Hindlimb muscle (tissue), 1 donor: Measurements from ENCODE around the gene ADGRG4. TPM values are rescaled to one million over a fixed set of nuclear protein-coding genes. Genes with fewer than 3 reads are reported as not detected.
"Not testable (repeated sequence)": the region's sequence is repeated elsewhere in the genome, so short reads cannot be mapped to it uniquely, and the experiment has no call there.

Source experiments
- DNase-seq: peaks from one replicate; pipeline ENCODE4 v3.0.0-alpha.2; 2013
- polyA plus RNA-seq: library from polyadenylated mRNA; unstranded; fragments of 120-200 nt; gene quantifications from one replicate; pipeline ENCODE4 v1.2.1, GENCODE V29; 2013; ENCODE audit not compliant: insufficient read length

Gene ADGRG4
- polyA plus RNA-seq, 1 donor: not detected

DNA sequence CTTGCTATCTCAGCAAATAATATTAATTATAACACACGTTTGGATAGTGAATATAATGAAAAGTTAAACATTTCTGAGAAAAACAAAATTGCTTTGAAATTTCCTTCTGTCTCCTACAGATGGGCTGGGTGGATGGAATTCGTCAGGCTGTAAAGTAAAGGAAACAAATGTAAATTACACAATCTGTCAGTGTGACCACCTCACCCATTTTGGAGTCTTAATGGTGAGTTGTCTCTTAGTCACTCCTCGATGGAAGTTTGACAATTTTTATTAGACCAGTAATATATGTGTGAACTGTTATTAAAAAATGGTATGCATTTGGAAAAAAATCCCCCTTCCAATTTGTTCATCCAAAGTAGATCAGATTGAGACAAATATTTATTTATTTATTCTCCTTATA lies 94.5 kb downstream of the ADGRG4 start:
- no peak for DNase-seq

DNA sequence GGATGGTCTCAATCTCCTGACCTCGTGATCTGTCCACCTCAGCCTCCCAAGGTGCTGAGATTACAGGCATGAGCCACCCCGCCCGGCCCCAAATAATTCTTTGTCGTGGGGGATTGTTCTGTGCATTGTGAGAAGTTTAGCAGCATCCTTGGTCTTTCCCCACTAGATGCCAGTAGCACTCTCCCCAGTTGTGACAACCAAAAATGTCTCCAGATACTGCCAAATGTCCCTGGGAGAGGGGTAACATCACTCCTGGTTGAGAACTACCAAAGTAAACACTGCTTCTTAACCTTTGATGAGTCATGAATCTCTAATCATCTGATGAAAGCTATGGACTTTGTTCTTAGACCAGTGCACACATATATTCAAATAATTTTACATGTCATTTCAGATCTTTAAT lies 96.2 kb downstream of the ADGRG4 start:
- no peak for DNase-seq

DNA sequence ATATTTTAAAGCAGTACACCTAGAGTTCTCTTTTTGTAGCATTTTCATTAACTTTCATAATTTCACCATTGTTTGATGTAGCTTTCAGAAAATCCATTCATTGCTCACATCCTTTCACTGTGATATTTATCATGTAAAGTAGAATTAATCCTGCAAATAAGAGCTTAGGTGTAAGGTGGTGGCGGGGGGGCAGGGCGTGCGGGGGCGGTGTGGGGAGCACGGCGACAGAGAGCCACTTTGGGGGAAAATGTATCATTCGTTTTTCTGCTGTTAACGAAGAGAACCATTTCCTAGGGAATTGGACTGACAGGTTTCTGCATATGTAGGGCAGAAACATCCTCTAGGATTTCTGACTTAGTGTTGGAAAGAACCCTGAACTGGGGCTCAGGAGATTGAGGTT lies 104.4 kb downstream of the ADGRG4 start:
- no peak for DNase-seq

DNA sequence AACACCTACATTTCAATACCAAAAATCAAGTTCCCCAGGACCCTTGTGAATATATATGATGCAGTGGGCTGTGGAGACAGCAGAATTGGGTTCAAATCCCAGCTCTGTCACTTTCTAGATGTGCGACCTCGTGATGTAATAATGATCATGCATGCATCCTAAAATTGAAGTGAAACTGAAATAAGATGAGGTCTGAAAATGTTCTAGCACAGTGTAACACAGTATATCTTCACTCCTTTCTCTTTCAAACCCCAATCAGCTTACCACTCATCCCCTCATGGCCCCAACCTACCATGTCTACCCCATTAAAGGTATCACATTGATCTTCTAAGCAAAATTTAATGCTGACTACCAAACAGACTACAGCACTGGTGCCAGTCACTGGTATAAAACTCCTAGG lies 117.0 kb downstream of the ADGRG4 start:
- DNase-seq: no peak

DNA sequence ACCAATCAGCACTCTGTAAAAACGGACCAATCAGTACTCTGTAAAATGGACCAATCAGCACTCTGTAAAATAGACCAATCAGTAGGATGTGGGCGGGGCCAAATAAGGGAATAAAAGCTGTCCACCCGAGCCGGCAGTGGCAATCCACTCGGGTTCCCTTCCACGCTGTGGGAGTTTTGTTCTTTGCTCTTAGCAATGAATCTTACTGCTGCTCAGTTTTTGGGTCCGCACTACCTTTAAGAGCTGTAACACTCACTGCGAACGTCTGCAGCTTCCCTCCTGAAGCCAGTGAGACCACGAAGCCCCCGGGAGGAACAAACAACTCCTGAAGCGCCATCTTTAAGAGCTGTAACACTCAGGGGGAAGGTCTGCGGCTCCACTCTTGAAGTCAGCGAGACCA lies 120.6 kb downstream of the ADGRG4 start:
- DNase-seq: no peak

DNA sequence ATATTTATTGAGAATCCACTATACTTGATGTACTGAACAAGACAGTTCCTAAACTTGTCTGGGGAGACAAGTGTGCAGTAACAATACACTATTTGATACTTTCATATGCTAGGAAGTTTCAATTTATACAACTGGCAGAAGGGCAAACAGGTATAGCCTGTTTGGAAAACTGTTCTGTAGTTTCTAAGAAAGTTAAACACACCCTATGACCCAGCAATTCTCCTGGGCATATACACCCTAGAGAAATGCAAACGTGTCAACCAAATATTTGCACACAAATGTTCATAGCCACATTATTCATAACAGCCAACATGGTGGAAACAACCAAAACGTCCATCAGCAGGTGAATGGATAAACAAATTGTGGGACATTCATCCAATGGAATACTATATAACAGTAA lies 123.0 kb downstream of the ADGRG4 start:
- DNase-seq: no peak

DNA sequence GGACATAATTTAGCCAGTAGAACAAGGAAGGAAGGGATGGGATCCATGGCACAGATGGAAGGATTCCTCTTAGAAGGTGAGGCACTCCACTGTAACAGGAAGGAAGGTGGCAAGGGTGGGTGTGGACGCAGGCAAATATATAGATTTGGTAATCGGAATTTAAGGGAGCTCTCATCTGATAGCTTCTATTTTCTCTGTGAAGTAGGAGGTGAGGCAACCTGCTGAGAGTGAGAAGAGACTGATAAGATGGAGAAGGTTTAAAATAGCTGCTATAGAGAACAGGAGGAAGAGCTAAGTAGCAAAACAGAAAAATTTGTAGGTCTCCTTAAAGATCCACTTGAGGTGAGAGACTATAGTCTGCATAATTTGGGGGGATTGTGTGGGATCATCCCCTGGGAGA lies 125.2 kb downstream of the ADGRG4 start:
- DNase-seq: no peak

DNA sequence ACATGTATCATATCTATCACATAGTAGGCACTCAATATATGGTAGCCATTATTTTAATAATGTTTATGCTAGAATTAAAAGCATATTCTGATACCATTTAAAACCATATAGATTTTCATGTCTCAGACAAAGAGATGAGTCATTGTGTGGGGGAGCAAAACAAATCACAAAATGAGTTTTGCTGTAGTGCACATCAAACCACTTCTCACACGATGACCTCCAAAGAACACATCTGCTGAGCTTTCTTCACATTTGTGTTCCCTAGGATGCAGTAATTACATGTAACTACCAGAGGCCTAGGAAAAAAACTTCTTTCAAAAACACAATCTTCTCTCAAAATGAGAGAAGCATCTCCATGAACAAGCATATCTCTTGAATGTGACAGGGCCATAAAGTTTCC lies 130.9 kb downstream of the ADGRG4 start:
- no peak for DNase-seq

DNA sequence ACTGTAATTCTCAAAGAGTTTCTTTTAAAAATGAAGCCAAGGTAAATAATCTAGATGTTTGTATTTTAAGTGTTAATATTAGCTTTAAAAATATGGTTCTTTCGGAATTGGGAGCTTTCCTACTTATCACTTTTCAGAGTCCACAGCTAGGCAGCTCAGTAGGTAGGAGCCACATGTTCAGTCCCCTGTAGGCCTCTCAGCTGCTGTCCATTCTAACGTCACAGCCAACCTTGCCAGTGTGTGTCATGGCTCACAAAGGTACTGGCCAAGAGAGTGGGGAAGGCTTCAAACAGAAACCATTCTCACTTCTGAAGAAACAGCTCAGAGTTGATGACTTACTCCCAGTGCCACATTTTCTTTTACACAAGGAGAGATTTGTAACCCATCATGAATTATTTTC lies 137.0 kb downstream of the ADGRG4 start:
- DNase-seq: no peak

DNA sequence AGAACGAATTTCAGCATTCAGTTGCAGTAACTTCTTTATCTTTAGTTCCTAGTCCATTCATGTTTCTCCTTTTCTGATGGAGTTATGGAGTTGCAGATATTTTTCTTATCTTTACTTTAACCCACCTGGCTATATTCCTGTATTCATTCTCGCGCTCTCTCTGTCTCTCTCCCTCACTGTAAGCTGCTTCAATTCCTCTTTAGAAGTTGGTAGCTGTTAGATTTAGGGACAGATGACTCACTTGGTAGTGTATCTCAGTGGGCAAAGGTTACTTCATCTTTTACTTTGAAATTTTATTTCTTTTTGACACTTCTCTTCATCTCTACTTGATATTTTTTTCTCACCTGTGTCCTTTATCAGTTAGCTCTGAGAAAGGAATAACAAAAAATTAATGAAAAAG lies 137.4 kb downstream of the ADGRG4 start:
- DNase-seq: no peak

DNA sequence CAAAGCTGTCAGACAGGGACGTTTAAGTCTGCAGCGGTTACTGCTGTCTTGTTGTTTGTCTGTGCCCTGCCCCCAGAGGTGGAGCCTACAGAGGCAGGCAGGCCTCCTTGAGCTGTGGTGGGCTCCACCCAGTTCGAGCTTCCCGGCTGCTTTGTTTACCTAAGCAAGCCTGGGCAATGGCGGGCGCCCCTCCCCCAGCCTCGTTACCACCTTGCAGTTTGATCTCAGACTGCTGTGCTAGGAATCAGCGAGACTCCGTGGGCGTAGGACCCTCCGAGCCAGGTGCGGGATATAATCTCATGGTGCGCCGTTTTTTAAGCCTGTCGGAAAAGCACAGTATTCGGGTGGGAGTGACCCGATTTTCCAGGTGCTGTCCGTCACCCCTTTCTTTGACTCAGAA lies 144.9 kb downstream of the ADGRG4 start:
- DNase-seq: not testable (repeated sequence)

DNA sequence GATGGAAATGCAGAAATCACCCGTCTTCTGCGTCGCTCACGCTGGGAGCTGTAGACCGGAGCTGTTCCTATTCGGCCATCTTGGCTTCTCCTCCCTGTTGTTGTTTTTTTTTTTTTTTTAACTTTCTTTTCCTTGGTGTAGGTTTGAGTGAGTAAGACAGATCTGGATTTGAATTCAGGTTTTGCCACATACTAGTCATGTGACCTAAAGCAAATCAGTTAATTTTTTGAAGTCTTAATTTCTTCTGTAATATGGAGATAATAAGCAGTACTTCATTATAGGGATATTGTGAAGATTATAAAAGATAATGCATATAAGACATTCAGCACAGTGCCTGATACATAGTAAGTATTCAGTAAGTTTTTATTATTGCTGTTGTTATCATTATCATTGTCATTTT lies 145.4 kb downstream of the ADGRG4 start:
- no peak for DNase-seq

DNA sequence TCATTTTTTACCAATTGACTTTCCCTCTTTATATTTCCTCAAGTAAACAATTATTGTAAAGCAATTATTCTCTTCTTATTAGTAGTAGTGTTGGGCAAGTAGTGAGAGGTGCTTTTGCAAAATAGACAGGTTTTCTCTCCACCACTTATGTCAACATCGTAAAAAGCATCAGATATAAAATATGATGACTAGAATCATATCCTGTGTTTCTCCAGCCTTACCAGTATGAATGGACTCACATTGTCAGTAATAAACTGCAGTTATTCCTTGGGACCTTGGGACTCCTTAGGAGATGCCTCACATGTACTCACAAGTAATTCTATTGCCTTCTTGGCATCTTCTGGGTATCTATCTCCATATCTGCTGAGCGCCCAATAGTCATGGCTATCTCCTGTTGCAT lies 146.5 kb downstream of the ADGRG4 start:
- no peak for DNase-seq

DNA sequence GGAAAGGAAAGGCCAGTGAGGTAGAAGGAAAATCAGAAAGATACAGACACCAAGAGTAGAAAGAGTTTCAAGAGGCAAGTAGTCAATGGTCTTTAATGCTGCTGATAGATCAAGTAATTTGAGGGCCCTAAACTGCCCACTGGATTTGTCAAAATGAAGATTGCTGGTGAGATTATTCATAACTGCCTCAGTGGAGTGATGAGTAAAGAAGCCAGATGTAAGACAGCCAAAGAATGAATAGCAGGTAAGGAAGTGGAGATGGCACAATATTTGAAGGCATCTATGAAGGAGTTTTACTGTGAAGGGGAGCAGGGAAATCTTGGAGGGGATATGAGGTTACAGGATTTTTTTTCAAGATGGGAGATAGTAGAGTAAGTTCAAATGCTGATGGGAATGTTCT lies 147.2 kb downstream of the ADGRG4 start:
- no peak for DNase-seq

DNA sequence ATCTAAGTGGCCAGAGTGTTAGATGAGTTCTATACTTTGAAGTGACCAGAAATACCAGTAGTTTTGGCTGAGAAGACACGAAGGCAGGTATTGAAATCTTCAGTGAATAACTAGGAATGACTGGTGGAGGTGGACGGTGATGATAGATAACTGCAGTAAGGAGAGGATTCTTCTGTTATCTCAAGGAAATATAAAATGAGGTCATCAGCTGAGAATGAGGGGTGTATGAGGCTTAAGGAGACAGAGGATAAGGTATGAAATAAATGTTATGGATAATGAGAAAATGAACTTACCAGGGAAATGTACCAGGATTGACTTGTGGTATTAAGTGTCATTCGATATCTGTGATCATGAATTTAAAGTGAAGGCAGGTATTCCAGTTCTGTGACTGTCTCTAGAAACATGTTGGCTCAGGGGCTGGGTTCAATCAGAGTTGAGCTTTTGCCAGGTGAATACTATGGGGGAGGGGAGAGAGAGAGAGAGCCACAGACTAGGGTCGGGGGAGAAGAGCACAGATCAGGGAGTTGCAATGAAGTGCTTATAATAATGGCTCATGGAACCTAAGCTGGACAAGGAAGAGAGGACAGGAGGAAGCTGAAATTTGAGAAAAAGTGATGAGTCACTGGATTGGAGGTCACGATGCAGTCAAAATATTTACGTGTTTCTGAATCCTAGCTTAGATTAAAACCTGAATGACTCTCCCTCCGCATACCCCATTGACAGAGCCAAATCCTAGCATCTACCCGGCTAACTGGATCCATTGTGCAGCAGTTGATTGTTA lies 149.5 kb downstream of the ADGRG4 start:
- no peak for DNase-seq

DNA sequence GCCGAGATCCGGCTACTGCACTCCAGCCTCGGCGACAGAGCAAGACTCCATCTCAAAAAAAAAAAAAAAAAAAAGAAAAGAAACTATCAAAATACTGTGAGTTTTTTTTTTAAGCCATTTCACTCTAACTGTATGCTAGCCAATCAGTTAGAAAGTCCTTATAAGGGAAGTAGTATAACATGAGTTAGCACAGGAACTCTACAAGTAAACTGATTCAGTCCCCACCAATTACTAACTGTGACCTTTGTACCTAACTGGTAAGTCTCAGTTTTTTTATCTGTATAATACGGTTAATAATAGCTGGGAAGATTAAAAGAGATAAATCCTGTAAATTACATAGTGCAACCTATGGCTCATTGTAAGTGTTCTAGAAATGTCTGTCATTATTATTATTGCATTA lies 151.9 kb downstream of the ADGRG4 start:
- no peak for DNase-seq

DNA sequence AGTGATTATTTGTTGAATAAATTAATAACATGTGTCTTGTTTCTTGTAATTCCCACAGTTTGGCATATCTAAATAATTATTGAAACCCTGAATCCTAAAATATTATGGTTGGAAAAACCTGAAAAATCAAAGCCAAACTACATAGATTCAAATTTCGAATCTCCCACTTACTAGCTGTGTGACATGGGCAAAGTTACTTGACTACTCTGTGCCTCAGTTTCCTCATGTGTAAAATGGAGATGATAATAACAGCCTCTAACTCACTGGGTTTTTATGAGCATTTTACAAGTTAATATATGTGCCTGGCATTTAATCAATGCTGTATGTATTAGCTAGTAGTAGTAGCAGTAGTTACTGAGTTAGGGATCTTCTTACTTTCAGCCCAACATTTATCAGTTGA lies 152.4 kb downstream of the ADGRG4 start:
- DNase-seq: no peak

DNA sequence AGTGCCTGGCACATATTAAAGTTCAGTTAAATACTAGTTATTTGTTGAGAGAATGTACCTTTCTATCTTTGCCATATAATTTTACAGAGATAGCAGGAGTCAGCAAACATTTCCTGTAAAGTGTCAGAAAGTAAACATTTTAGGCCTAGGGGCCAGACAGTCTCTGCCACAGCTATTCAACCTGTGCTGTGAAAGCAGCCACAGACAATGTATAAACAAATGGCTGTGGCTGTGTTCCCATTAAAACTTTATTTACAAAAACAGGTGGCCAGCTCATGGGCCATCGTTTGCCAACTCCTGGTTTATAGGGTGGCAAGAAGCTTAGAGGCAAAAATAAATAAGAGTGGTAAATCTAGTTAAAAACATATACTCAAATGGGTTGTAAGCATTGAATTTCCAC lies 153.0 kb downstream of the ADGRG4 start:
- DNase-seq: no peak

DNA sequence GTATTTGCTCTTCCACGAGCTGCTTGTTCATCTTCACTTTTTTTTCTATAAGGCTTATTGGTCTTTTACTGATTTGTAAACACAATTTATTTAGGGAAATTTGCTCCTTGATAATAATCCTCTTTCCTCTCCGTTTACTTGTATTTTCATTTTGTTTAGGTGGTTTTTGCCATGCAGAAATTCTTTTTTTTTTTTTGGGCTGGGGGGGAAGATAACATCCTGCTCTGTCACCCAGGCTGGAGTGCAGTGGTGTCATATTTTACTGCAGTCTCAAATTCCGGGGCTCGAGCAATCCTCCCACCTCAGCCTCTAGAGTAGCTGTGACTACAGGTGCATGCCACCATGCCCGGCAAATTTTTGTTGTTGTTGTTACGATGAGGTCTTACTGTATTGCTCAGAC lies 155.4 kb downstream of the ADGRG4 start:
- no peak for DNase-seq

DNA sequence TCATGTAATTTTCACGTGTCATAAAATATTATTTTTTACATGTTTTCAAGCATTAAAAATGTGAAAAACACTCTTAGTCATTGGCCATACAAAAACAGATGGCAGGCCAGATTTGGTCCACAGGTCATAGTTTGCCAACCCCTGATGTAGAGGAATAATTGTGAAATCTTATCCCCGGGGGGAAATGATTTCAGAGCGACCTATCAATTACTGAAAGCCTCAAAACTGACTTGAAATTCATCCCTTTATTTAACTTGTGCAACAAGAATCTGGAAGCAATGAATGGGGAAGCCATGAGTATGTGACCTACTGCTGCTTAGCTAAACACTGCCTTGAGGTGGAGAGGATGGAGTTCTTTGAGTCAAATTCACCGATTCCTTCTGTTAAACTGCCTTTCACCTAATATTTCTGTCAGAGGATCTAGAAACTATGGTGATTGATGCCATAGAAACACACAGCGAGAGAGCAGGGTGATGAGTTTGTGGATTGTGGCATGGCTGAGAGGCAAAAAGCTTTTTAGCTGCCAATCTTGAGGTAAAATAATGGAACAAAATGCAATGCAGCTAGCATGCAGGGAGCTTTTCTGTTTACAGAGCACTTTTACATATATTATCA lies 156.6 kb downstream of the ADGRG4 start:
- no peak for DNase-seq

DNA sequence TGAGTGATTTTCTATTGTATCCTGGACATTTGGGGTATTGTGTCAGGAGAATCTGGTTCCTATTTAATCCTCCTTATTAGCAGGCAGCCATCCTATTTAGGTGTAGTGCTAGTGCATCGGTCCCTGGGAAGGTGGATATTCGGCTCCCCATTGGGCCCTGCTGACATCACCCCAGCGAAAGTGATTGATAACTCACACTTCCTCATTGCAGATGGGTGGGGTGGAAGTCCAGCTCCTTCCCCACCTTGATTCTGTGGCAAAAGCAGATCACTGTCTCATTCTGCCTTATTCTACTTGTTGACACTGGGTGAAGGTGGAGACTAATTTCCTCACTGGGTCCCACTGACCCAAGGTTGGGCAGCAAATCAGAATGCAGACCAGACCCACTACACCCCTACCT lies 163.8 kb downstream of the ADGRG4 start:
- no peak for DNase-seq
